Muscle layer of duodenum (tissue), 2 donors: ENCODE results near the gene CARM1.
A peak's percentile ranks its signal among the peaks of the same experiment; 100 is the strongest.
"Not testable (repeated sequence)": the region's sequence is repeated elsewhere in the genome, so short reads cannot be mapped to it uniquely, and the experiment has no call there.

Experiments used
- H3K27ac ChIP-seq: one replicate; pipeline ENCODE4 v1.7.0; 2013; ENCODE audit warnings: mild to moderate bottlenecking, low read length
- H3K27me3 ChIP-seq: one replicate; pipeline ENCODE4 v1.7.0; 2013; ENCODE audit warnings: low read depth, mild to moderate bottlenecking, control low read depth, low read length
- H3K36me3 ChIP-seq, 2 donors: one replicate each; pipeline ENCODE4 v1.7.0; 2013; ENCODE audit warnings: low read length in 2 of 2, control low read depth in 1 of 2, mild to moderate bottlenecking in 1 of 2; ENCODE audit not compliant: insufficient read depth in 2 of 2, control insufficient read depth in 1 of 2
- H3K4me1 ChIP-seq, 2 donors: one replicate each; pipeline ENCODE4 v1.7.0; 2013; ENCODE audit warnings: low read length in 2 of 2, mild to moderate bottlenecking in 2 of 2, control low read depth in 1 of 2, moderate library complexity in 1 of 2; ENCODE audit not compliant: insufficient read depth in 2 of 2, control insufficient read depth in 1 of 2
- H3K4me3 ChIP-seq, 2 donors: one replicate each; pipeline ENCODE4 v1.7.0; 2013; ENCODE audit warnings: low read length in 2 of 2, low read depth in 1 of 2, mild to moderate bottlenecking in 1 of 2
- H3K9me3 ChIP-seq, 2 donors: one replicate each; pipeline ENCODE4 v1.7.0; 2013; ENCODE audit warnings: low read length in 2 of 2, control low read depth in 1 of 2, mild to moderate bottlenecking in 1 of 2; ENCODE audit not compliant: control insufficient read depth in 1 of 2
- donor health status: healthy.

The CARM1 gene

DNA sequence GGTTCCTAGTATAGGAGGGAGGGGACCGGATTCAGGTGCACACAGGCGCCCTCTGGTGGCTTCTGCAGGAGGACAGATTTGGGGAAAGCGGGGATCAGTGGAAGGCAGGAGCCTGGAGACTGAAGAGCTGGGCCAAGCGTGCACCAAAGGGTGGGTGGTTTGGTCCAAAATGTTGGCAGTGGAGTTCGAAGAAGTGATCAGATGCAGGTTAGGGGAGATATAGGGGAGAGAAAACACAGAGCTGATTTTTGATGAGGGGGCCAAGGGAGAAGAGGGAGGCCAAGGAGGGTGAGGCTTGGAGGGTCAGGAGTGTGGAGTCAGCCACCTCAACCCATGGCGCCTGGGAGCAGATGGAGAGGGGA lies 6.8 kb upstream of the CARM1 start:
- Histone ChIP-seq H3K36me3 (no peaks in the 10 kb centered on the region), H3K9me3 (no peaks in the 10 kb centered on the region), H3K4me1 (peaks cover 0 to 4% of the 10 kb centered on the region in 2 donors), H3K27ac (no peak overlapping the region), H3K4me3 (peak overlapping the region in 1 of 2 donors; percentile 44), H3K27me3 (no peaks in the 10 kb centered on the region)

DNA sequence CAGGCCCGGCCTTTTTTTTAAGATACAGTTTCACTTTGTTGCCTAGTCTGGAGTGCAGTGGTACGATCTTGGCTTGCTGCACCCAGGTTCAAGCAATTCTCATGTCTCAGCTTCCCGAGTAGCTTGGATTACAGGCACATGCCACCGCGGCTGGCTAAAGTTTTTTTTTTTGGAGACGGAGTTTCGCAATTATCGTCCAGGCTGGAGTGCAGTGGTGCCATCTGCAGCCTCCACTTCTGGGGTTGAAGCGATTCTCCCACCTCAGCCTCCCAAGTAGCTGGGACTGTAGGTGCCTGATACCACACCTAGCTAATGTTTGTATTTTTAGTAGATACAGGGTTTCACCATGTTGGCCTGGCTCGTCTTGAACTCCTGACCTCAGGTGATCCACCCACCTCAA lies 4.9 kb upstream of the CARM1 start:
- Histone ChIP-seq H3K4me1 (peaks cover 0 to 4% of the 10 kb centered on the region in 2 donors), H3K36me3 (no peaks in the 10 kb centered on the region), H3K4me3 (no peak overlapping the region), H3K9me3 (no peaks in the 10 kb centered on the region), H3K27me3 (no peaks in the 10 kb centered on the region), H3K27ac (no peak overlapping the region)

GRCh38 chr19:10868872-10869547 lies 2.3 kb upstream of the CARM1 start:
- H3K27me3 ChIP-seq = no peaks in the 10 kb centered on the region
- H3K4me3 ChIP-seq = no peak overlapping the region

DNA sequence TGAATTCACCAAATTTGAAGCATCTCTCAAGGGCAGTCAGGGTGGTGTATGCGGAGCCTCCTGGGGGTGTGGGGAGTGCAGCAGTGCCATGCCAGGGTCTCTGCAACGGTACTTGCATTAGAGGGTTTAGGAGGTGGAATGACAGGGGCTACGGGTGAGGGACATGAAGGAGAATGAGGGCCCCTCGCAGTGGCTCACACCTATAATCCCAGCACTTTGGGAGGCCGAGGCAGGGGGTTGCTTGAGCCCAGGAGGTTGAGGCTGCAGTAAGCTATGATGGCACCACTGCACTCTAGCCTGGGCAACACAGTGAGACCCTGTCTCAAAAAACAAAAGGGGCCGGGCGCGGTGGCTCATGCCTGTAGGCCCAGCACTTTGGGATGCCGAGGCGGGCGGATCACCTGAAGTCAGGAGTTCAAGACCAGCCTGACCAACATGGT lies 1.5 kb upstream of the CARM1 start:
- not testable (repeated sequence) for H3K9me3 ChIP-seq, H3K36me3 ChIP-seq, H3K4me1 ChIP-seq, H3K27me3 ChIP-seq, H3K4me3 ChIP-seq, H3K27ac ChIP-seq

More at GRCh38 chr19:10868872-10869547, 2.3 kb upstream of the CARM1 start:
- Histone ChIP-seq H3K4me1 (peaks cover 3 to 8% of the 10 kb centered on the region in 2 donors), H3K27ac (no peak overlapping the region), H3K36me3 (no peaks in the 10 kb centered on the region), H3K9me3 (no peaks in the 10 kb centered on the region)

DNA sequence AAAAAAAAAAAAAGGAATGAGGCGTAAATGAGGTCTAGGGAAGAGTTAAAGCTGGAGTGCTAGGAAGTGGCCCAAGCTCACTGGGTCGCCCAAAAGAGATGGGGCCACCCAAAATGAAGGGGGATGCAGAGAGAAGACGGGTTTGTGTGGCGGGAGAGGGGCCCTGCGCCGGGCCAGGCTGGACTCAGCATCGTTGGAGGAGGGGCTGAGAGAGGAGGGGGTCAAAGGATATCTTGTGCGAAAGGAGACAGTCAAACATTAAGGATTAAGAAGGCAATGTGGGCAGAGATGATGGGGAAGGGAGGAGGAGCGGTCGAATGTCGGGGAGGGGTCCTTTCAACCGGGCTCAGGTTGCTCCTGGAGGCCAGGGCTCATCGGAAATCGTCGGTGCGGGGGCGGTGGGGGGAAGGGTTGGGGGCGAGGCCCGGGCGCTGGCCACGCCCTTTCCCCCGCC lies 825 bp upstream of the CARM1 start:
- no peaks in the 10 kb centered on the region for H3K36me3 ChIP-seq
- no peaks in the 10 kb centered on the region for H3K9me3 ChIP-seq
- no peaks in the 10 kb centered on the region for H3K27me3 ChIP-seq
- H3K4me1 ChIP-seq = peaks cover 0 to 8% of the 10 kb centered on the region in 2 donors
- peak overlapping the region; percentile 51 to 63 for H3K4me3 ChIP-seq
- H3K27ac ChIP-seq = peak overlapping the region; percentile 63

DNA sequence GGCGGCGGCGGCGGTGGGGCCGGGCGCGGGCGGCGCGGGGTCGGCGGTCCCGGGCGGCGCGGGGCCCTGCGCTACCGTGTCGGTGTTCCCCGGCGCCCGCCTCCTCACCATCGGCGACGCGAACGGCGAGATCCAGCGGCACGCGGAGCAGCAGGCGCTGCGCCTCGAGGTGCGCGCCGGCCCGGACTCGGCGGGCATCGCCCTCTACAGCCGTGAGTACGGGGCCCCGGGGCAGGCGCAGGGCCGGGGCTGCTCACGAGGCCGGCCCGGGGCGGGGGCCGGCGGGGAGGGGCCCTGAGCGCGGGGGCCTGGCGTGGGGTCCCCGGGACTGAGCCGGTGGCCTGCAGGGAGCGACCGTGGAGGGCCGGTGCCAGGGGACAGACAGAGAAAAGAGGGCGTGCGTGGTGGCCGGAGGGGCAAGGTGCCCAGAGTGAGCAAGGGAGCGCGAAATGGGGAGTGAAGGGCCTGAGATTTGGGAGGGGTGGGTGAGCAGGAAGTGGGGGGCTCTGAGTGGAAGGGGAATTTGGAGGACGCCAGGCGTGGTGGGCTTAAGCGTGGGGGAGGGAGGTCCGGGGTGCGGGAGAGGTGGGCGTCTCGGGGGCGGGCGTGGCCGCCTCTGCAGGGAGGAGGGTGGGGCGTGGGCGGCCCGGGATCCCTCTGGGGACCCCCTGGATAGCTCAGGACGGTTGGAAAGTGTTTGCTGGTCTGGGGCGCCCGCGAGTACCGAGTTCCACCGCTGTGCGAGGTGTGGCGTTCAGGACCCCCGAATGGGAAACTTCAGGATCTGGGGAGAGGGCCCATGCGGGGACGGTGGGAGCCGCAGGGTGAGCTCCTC lies 575 bp downstream of the CARM1 start:
- Histone ChIP-seq H3K4me1 (peaks cover 0 to 14% of the 10 kb centered on the region in 2 donors), H3K27me3 (no peaks in the 10 kb centered on the region), H3K36me3 (no peaks in the 10 kb centered on the region), H3K27ac (peak overlapping the region; percentile 61), H3K4me3 (peak overlapping the region; percentile 72 to 75), H3K9me3 (no peaks in the 10 kb centered on the region)

GRCh38 chr19:10872546-10873107 lies 1.3 kb downstream of the CARM1 start:
- no peaks in the 10 kb centered on the region for H3K9me3 ChIP-seq
- peak overlapping the region; percentile 61 for H3K27ac ChIP-seq
- peaks cover 0 to 14% of the 10 kb centered on the region in 2 donors for H3K4me1 ChIP-seq
- peak overlapping the region; percentile 72 to 75 for H3K4me3 ChIP-seq
- no peaks in the 10 kb centered on the region for H3K36me3 ChIP-seq
- no peaks in the 10 kb centered on the region for H3K27me3 ChIP-seq

DNA sequence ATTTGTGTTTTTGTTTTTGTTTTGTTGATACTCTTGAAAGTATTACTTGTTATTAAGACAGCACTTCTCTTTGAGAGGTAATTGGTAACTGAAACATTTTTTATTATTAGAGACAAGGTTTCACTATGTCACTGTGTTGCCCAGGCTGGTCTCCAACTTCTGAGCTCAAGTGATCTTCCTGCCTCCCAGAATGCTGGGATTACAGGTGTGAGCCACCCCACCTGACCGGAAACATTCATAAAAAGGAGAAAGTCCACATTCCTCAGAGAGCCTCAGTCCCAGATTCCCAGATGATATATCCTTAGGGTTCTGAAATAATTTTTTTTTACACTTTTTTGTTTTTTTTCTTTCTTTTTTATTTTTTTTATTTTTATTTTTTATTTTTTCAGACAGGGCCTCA lies 2.7 kb downstream of the CARM1 start:
- Histone ChIP-seq H3K9me3 (no peaks in the 10 kb centered on the region), H3K27me3 (no peaks in the 10 kb centered on the region), H3K4me1 (peaks cover 5 to 14% of the 10 kb centered on the region in 2 donors), H3K27ac (no peak overlapping the region), H3K4me3 (no peak overlapping the region), H3K36me3 (no peaks in the 10 kb centered on the region)

DNA sequence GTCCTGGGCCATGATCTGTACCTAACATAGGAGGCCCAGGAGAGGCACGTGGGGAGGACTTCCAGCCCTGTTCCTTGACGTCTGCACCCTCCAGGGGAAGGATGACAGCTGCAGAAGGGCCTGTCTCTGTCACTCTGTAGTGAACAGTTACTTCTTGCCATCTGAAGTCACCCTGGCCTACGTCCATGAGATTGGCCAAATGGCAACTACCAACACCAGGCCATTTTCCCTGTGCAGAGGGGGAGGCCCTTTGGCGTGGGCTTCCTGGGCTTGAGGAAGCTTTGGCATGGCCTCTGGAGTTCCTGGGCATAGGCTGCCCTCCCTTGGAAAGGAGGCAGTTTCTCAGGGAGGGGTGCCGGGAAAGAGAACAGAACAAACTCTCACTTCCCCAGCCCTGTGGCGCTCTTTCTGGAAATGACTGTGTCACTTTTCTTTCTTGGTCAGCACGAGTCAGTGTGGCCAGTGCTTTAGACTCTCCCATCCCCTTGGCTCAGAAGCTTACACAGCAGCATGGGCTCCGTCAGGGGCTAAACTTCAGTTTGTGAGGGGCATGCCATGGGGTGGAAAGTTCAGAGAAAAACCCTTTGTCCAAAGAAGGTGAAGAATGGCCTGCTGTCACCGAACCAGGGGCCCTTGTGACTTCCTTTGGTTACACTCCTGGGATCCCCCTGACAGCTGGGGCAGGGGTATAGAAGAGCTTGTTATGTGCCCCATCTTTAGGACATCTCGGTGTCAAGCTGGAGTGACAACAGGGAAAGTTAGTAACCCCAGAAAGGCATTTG lies 5.3 kb downstream of the CARM1 start:
- Histone ChIP-seq H3K27ac (peak overlapping the region; percentile 33), H3K4me3 (no peak overlapping the region), H3K27me3 (no peaks in the 10 kb centered on the region), H3K36me3 (no peaks in the 10 kb centered on the region), H3K4me1 (peaks cover 5 to 19% of the 10 kb centered on the region in 2 donors), H3K9me3 (no peaks in the 10 kb centered on the region)

GRCh38 chr19:10877608-10878007 lies 6.3 kb downstream of the CARM1 start:
- H3K4me1 ChIP-seq = peaks cover 5 to 24% of the 10 kb centered on the region in 2 donors
- H3K36me3 ChIP-seq, H3K9me3 ChIP-seq, H3K27me3 ChIP-seq, H3K4me3 ChIP-seq, H3K27ac ChIP-seq: not testable (repeated sequence)

- peak overlapping the region; percentile 13 for H3K27ac ChIP-seq
Measured at GRCh38 chr19:10878253-10878652, 6.9 kb downstream of the CARM1 start.

More at GRCh38 chr19:10878253-10878652, 6.9 kb downstream of the CARM1 start:
- peaks cover 5 to 18% of the 10 kb centered on the region in 2 donors for H3K4me1 ChIP-seq
- no peak overlapping the region for H3K4me3 ChIP-seq
- H3K36me3 ChIP-seq = no peaks in the 10 kb centered on the region
- H3K9me3 ChIP-seq = no peaks in the 10 kb centered on the region
- no peaks in the 10 kb centered on the region for H3K27me3 ChIP-seq
